NK-92 (cell line): ENCODE results near the gene ASTN2.

Source experiments
- DNase-seq: peaks from one replicate; lab custom pipeline; 2025; ENCODE audit not compliant: unreplicated experiment; lab: John Stamatoyannopoulos, UW

Gene ASTN2

GRCh38 chr9:117122953-117123352 lies 291.9 kb downstream of the ASTN2 start:
- DNase-seq: no peak

- no peak for DNase-seq
Observed at GRCh38 chr9:117122102-117122501, 292.8 kb downstream of the ASTN2 start.

- no peak for DNase-seq
Observed at GRCh38 chr9:117121316-117121715, 293.5 kb downstream of the ASTN2 start.

- no peak for DNase-seq
Observed at GRCh38 chr9:117120061-117120460, 294.8 kb downstream of the ASTN2 start.

GRCh38 chr9:117116084-117116483 lies 298.8 kb downstream of the ASTN2 start:
- DNase-seq: no peak

- no peak for DNase-seq
Observed at GRCh38 chr9:117114768-117115167, 300.1 kb downstream of the ASTN2 start.

GRCh38 chr9:117104716-117105495 lies 310.0 kb downstream of the ASTN2 start:
- no peak for DNase-seq

GRCh38 chr9:117104206-117104605 lies 310.7 kb downstream of the ASTN2 start:
- DNase-seq: no peak

GRCh38 chr9:117103438-117104110 lies 311.3 kb downstream of the ASTN2 start:
- no peak for DNase-seq

GRCh38 chr9:117101008-117101407 lies 313.8 kb downstream of the ASTN2 start:
- no peak for DNase-seq

- no peak for DNase-seq
Observed at GRCh38 chr9:117098331-117098730, 316.5 kb downstream of the ASTN2 start.

GRCh38 chr9:117097761-117098160 lies 317.1 kb downstream of the ASTN2 start:
- no peak for DNase-seq

- no peak for DNase-seq
Observed at GRCh38 chr9:117096138-117096537, 318.7 kb downstream of the ASTN2 start.

GRCh38 chr9:117095081-117095480 lies 319.8 kb downstream of the ASTN2 start:
- DNase-seq: no peak

GRCh38 chr9:117093891-117094844 lies 320.7 kb downstream of the ASTN2 start:
- DNase-seq: no peak

GRCh38 chr9:117092582-117092981 lies 322.3 kb downstream of the ASTN2 start:
- DNase-seq: no peak

GRCh38 chr9:117091529-117091928 lies 323.3 kb downstream of the ASTN2 start:
- no peak for DNase-seq

- no peak for DNase-seq
Observed at GRCh38 chr9:117088786-117089185, 326.1 kb downstream of the ASTN2 start.

- DNase-seq: no peak
Observed at GRCh38 chr9:117088140-117088539, 326.7 kb downstream of the ASTN2 start.

GRCh38 chr9:117084221-117084620 lies 330.6 kb downstream of the ASTN2 start:
- no peak for DNase-seq

GRCh38 chr9:117083559-117083958 lies 331.3 kb downstream of the ASTN2 start:
- no peak for DNase-seq
